ENCODE results near the gene BRSK2. TPM values are rescaled to one million over a fixed set of nuclear protein-coding genes. Genes with fewer than 3 reads are reported as not detected.

Gene BRSK2
- total and polyA plus RNA-seq, 5 donors = 0.61 to 2.3 (median 2.1) TPM

GRCh38 chr11:1456596-1457325, 67.0 kb downstream of the BRSK2 start:
- ATAC-seq = no peak
- intact Hi-C loops (cut with DNase I) = no loop called here
- no peaks in the 10 kb centered on the region for H3K4me1 ChIP-seq (ENCODE audit: control insufficient read depth, insufficient read depth, low read length)

GRCh38 chr11:1457326-1457680, 67.6 kb downstream of the BRSK2 start:
- Histone ChIP-seq H3K9me3 (ENCODE audit: control insufficient read depth, low read length) (no peaks in the 10 kb centered on the region), H3K4me1 (ENCODE audit: control insufficient read depth, insufficient read depth, low read length) (no peaks in the 10 kb centered on the region), H3K27me3 (ENCODE audit: control insufficient read depth, insufficient read depth) (no peaks in the 10 kb centered on the region), H3K4me3 (ENCODE audit: low read length) (no peak overlapping the region), H3K27ac (ENCODE audit: low read length) (no peak overlapping the region)
- intact Hi-C loops (cut with DNase I) = no loop called here
- DNase-seq (peak in 1 of 3 donors; percentile 52), ATAC-seq (no peak)
- 87% methylated on average over 13 of the region's 13 CpGs for WGBS

More at GRCh38 chr11:1456596-1457325, 67.0 kb downstream of the BRSK2 start:
- no peak overlapping the region for H3K4me3 ChIP-seq (ENCODE audit: low read length)
- WGBS = 88% methylated on average over 44 of the region's 44 CpGs
- no peaks in the 10 kb centered on the region for H3K27me3 ChIP-seq (ENCODE audit: control insufficient read depth, insufficient read depth)
- no peaks in the 10 kb centered on the region for H3K9me3 ChIP-seq (ENCODE audit: control insufficient read depth, low read length)
- DNase-seq = peak in 1 of 3 donors; percentile 60
- no peak overlapping the region for H3K27ac ChIP-seq (ENCODE audit: low read length)

DNA sequence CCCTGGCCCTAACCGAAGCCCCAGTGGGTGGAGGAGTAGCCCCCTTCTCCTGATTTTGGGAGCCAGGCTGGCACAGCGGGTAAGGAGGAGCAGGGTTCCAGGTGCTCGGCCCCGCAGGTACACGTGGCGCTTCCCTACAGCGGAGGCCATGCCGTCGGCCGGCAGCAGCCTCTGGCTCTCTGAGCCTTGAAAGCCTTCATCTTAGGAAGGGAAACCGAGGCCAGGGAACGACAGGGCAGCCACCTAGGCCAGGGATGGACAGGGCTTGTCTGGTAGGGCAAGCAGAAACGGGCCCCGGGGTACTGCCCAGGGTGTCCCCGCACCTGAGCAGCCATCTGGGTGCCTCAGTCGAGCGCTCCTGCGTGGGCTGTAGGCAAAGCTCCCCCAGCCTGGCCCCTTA, 68.1 kb downstream of the BRSK2 start:
- WGBS = 89% methylated on average over 18 of the region's 18 CpGs
- DNase-seq (peak in 1 of 3 donors; percentile 53), ATAC-seq (no peak)
- Histone ChIP-seq H3K4me1 (ENCODE audit: control insufficient read depth, insufficient read depth, low read length) (no peaks in the 10 kb centered on the region), H3K9me3 (ENCODE audit: control insufficient read depth, low read length) (no peaks in the 10 kb centered on the region), H3K4me3 (ENCODE audit: low read length) (no peak overlapping the region), H3K27me3 (ENCODE audit: control insufficient read depth, insufficient read depth) (no peaks in the 10 kb centered on the region), H3K27ac (ENCODE audit: low read length) (no peak overlapping the region)
- intact Hi-C loops (cut with DNase I) = no loop called here

- DNase-seq (peak; percentile 62 to 90 (median 87)), ATAC-seq (peak; percentile 58 to 70)
- Histone ChIP-seq H3K27me3 (ENCODE audit: control insufficient read depth, insufficient read depth) (no peaks in the 10 kb centered on the region), H3K27ac (ENCODE audit: low read length) (no peak overlapping the region), H3K4me1 (ENCODE audit: control insufficient read depth, insufficient read depth, low read length) (no peaks in the 10 kb centered on the region), H3K9me3 (ENCODE audit: control insufficient read depth, low read length) (no peaks in the 10 kb centered on the region), H3K4me3 (ENCODE audit: low read length) (no peak overlapping the region)
- intact Hi-C loops (cut with DNase I) = no loop called here
- WGBS = 36% methylated on average over 18 of the region's 18 CpGs
These were observed 68.8 kb downstream of the BRSK2 start for GRCh38 chr11:1458340-1459218.

DNA sequence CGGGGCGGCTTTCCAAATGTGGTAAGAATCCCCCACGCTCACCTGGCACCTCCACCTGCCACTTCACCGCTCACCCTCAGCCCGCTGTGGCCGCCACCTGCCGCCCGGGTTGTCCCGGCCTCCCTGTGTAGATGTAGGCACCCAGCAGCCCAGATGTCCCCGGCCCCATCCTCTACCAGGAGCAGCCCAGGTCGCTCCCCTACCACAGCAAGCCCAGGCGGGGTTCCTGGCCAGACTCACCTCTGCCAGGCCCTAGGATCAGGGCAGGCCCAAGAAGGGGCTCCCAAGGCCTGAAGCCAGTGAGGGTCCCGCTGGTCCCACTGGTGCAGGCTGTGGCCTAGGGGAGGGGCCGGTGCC, 69.5 kb downstream of the BRSK2 start:
- no peaks in the 10 kb centered on the region for H3K9me3 ChIP-seq (ENCODE audit: control insufficient read depth, low read length)
- no peaks in the 10 kb centered on the region for H3K27me3 ChIP-seq (ENCODE audit: control insufficient read depth, insufficient read depth)
- no peaks in the 10 kb centered on the region for H3K4me1 ChIP-seq (ENCODE audit: control insufficient read depth, insufficient read depth, low read length)
- ATAC-seq (peak in 1 of 2 donors; percentile 1), DNase-seq (no peak)
- 81% methylated on average over 14 of the region's 14 CpGs for WGBS
- no peak overlapping the region for H3K27ac ChIP-seq (ENCODE audit: low read length)
- intact Hi-C loops (cut with DNase I) = no loop called here
- no peak overlapping the region for H3K4me3 ChIP-seq (ENCODE audit: low read length)

DNA sequence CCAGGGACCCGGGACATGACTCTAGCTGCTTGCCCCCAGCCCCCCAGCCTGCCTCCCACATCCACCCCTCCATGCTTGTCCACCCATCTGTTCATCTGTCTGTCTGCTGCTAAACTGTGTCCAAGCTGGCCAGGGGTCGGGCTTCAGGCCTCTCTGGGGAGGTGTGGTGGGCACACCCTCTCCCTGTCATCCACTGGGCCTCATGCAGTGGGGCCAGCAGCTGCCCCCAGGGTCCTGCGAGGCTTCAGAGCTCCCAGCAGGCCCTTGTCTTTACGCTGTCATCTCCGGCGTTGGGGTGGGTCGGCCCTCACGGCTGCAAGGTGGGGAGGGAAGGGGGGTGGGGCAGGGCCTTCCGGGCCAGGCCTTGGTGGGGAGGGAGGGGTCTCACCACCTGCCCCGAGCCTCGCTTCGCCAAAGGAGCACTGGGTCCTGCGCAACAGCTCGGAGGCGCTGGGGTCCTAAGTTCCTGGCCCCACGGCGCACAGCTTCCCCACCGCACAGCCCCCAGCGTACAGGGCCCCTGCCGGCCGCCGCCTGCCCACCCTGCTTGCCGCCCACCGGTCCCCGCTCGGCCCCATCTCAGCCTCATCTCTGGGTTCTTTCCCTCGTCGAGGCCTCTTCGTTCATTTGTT, 70.1 kb downstream of the BRSK2 start:
- no peak for ATAC-seq
- H3K4me1 ChIP-seq (ENCODE audit: control insufficient read depth, insufficient read depth, low read length) = no peaks in the 10 kb centered on the region
- no peak overlapping the region for H3K4me3 ChIP-seq (ENCODE audit: low read length)
- intact Hi-C loops (cut with DNase I) = no loop called here
- no peaks in the 10 kb centered on the region for H3K9me3 ChIP-seq (ENCODE audit: control insufficient read depth, low read length)
- no peak overlapping the region for H3K27ac ChIP-seq (ENCODE audit: low read length)
- DNase-seq = no peak
- no peaks in the 10 kb centered on the region for H3K27me3 ChIP-seq (ENCODE audit: control insufficient read depth, insufficient read depth)
- 63% methylated on average over 29 of the region's 29 CpGs for WGBS

- H3K4me3 ChIP-seq (ENCODE audit: low read length) = no peak overlapping the region
- 77% methylated on average over 44 of the region's 44 CpGs for WGBS
- intact Hi-C loops (cut with DNase I) = no loop called here
- H3K27me3 ChIP-seq (ENCODE audit: control insufficient read depth, insufficient read depth) = no peaks in the 10 kb centered on the region
- DNase-seq = peak; percentile 73 to 87 (median 86)
- H3K27ac ChIP-seq (ENCODE audit: low read length) = no peak overlapping the region
- no peaks in the 10 kb centered on the region for H3K4me1 ChIP-seq (ENCODE audit: control insufficient read depth, insufficient read depth, low read length)
- peak; percentile 10 to 11 for ATAC-seq
- H3K9me3 ChIP-seq (ENCODE audit: control insufficient read depth, low read length) = no peaks in the 10 kb centered on the region
These were observed 70.8 kb downstream of the BRSK2 start for GRCh38 chr11:1460396-1460985.

- no peaks in the 10 kb centered on the region for H3K9me3 ChIP-seq (ENCODE audit: control insufficient read depth, low read length)
- intact Hi-C loops (cut with DNase I) = no loop called here
- H3K4me1 ChIP-seq (ENCODE audit: control insufficient read depth, insufficient read depth, low read length) = no peaks in the 10 kb centered on the region
- DNase-seq = no peak
- 77% methylated on average over 50 of the region's 50 CpGs for WGBS
- no peak overlapping the region for H3K4me3 ChIP-seq (ENCODE audit: low read length)
- ATAC-seq = no peak
- no peak overlapping the region for H3K27ac ChIP-seq (ENCODE audit: low read length)
- H3K27me3 ChIP-seq (ENCODE audit: control insufficient read depth, insufficient read depth) = no peaks in the 10 kb centered on the region
These were observed 71.5 kb downstream of the BRSK2 start for GRCh38 chr11:1460986-1461825.

- H3K9me3 ChIP-seq (ENCODE audit: control insufficient read depth, low read length) = no peaks in the 10 kb centered on the region
- ATAC-seq (no peak), DNase-seq (no peak)
- WGBS = 91% methylated on average over 46 of the region's 46 CpGs
- no peaks in the 10 kb centered on the region for H3K4me1 ChIP-seq (ENCODE audit: control insufficient read depth, insufficient read depth, low read length)
- intact Hi-C loops (cut with DNase I) = no loop called here
- H3K4me3 ChIP-seq (ENCODE audit: low read length) = no peak overlapping the region
- H3K27ac ChIP-seq (ENCODE audit: low read length) = no peak overlapping the region
- H3K27me3 ChIP-seq (ENCODE audit: control insufficient read depth, insufficient read depth) = no peaks in the 10 kb centered on the region
These were observed 72.3 kb downstream of the BRSK2 start for GRCh38 chr11:1461826-1462697.

- ATAC-seq (no peak), DNase-seq (no peak)
- Histone ChIP-seq H3K9me3 (ENCODE audit: control insufficient read depth, low read length) (no peaks in the 10 kb centered on the region), H3K4me1 (ENCODE audit: control insufficient read depth, insufficient read depth, low read length) (no peaks in the 10 kb centered on the region), H3K27me3 (ENCODE audit: control insufficient read depth, insufficient read depth) (no peaks in the 10 kb centered on the region), H3K4me3 (ENCODE audit: low read length) (no peak overlapping the region), H3K27ac (ENCODE audit: low read length) (no peak overlapping the region)
- intact Hi-C loops (cut with DNase I) = no loop called here
- WGBS = 87% methylated on average over 13 of the region's 13 CpGs
These were observed 72.9 kb downstream of the BRSK2 start for GRCh38 chr11:1462698-1462975.

All from right cardiac atrium (tissue), 5 donors.